ENCODE measurements around the gene PTGES2. TPM values are rescaled to one million over a fixed set of nuclear protein-coding genes. Genes with fewer than 3 reads are reported as not detected.
A peak's percentile ranks its signal among the peaks of the same experiment; 100 is the strongest.

The PTGES2 gene
- total and polyA plus RNA-seq, 9 of the 15 experiments (the other 6 are each of a cell fraction or from before 2014, with no cell fraction given) = 2.4 to 196 (median 90.1) TPM

DNA sequence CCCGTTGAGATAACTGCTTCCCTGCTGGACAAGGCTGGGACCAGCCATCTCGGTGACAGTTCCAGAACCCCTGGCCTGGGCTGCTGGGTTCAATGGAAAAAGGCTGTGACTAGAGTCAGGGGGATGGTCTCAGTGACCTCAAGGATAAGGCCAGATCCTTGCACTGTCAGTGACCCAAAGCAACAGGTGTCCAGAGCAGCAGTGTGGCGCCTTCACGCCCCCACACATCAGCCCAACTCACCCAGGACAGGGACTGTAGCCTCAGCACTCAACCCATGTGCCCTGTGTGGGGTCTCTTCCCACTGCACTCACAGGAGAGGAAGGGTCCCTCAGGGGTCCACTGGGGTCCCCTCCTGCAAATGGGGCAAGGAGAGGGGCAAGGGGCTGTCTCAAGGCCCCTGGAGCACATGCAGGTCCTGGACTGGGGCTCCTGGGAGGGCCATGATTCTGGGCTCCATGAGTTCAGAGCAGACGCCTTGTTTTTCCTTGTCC, 21.0 kb upstream of the PTGES2 start:
- no TSS peak for BruUV-seq (replicated peaks)
- TF ChIP-seq EGR1 (conservative IDR thresholded peaks at IDR 0.05) (peak; percentile 78), ZNF785 (CRISPR knock-in tag; IDR thresholded peaks at IDR 0.05) (no peak), CTBP1 (IDR thresholded peaks at IDR 0.05; ENCODE audit: borderline replicate concordance) (0 out of 2 replicates have a peak, but pooled peaks have one; percentile 4), ZBTB7A (IDR thresholded peaks at IDR 0.05; ENCODE audit: borderline replicate concordance, control insufficient read depth, low read depth, low read length) (peak; percentile 58; the same call in 1 of the 2 replicates)
- H3K9me3 ChIP-seq (replicated peaks; ENCODE audit: control insufficient read depth, insufficient read depth, low read depth, low read length) = no peaks in the 10 kb centered on the region
- intact Hi-C loops (cut with micrococcal nuclease) (no loop called here), in situ Hi-C loops (cut with MboI) (no loop called here)
- H3K9ac ChIP-seq (ENCODE audit: insufficient read depth in 1 of 2, low read depth in 2 of 2, low read length in 2 of 2) = peak overlapping the region; percentile 9 to 63; a peak in 2 of 4 replicates
- H4K20me1 ChIP-seq (replicated peaks; ENCODE audit: control insufficient read depth, insufficient read depth, low read length) = no peaks in the 10 kb centered on the region
- 67% methylated on average over 5 of the region's 5 CpGs for WGBS (ENCODE audit: insufficient coverage, low coverage, missing lambda C conversion rate)
- FAIRE-seq (no peak), ATAC-seq (no peak), DNase-seq (ENCODE audit: extremely low read depth in 1 of 4, low spot score in 3 of 4) (peak; percentile 30 to 60 (median 42))
- peaks cover 8% of the 10 kb centered on the region for H3K9me1 ChIP-seq (ENCODE audit: control insufficient read depth, insufficient read depth, low read length)
- H3K4me2 ChIP-seq (ENCODE audit: insufficient read depth, low read length) = no peak overlapping the region
- ChIA-PET POLR2A (interaction anchor here (0.6 to 1.1 kb wide), 2 partner anchors 8 to 11 kb away, joined by 3 read pairs; partner anchors contain the start of gene BBLN), CTCF (ENCODE audit: low intra/inter-chr PET ratio) (no interaction called here)
- no peaks in the 10 kb centered on the region for H3K79me2 ChIP-seq (ENCODE audit: control insufficient read depth, insufficient read depth, low read length)
- no peak overlapping the region for H3K27ac ChIP-seq (ENCODE audit: extremely low read depth, low read depth, low read length)
- no peak overlapping the region; the same call in 1 of the 2 replicates for H2AFZ ChIP-seq (ENCODE audit: low read depth, low read length)
- peaks cover 25 to 78% of the 10 kb centered on the region in 2 experiments for H3K4me1 ChIP-seq (replicated peaks in 1 of 2; ENCODE audit: control insufficient read depth in 2 of 2, insufficient read depth in 2 of 2, low read length in 2 of 2)
- no peak overlapping the region for H3K4me3 ChIP-seq
- no peaks in the 10 kb centered on the region for H3K36me3 ChIP-seq (ENCODE audit: control insufficient read depth, insufficient read depth, low read length)
- no peaks in the 10 kb centered on the region for H3K27me3 ChIP-seq (ENCODE audit: control insufficient read depth in 2 of 2, insufficient read depth in 2 of 2, low read length in 2 of 2)

DNA sequence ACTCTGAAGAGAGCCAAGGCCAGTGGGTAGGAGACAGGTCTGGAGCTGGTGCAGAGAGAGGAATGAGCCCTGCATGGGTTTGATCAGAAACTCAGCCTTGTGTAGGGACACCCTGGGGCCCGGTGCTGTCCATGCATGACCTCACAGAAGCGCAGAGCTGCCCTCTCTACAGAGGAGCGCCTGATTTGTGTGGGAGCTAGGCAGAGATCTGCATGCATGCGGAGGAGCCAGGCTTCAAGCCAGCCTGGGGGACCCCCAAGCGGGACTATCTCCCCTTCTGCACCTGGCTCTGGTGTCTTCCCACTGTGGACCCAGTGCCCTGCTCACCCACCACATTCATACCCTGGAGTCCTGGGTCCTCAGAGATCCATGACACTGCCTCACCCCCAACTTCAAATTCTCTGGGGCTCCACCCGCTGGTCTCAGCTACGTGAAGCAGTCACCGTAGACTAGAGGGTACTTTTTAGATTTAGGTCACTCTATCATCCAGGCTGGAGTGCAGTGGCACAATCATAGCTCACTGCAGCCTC, 19.1 kb upstream of the PTGES2 start:
- H3K27ac ChIP-seq (ENCODE audit: extremely low read depth, low read depth, low read length) = no peak overlapping the region
- H3K4me1 ChIP-seq (replicated peaks in 1 of 2; ENCODE audit: control insufficient read depth in 2 of 2, insufficient read depth in 2 of 2, low read length in 2 of 2) = peaks cover 31 to 69% of the 10 kb centered on the region in 2 experiments
- H3K9me1 ChIP-seq (ENCODE audit: control insufficient read depth, insufficient read depth, low read length) = peaks cover 8% of the 10 kb centered on the region
- intact Hi-C loops (cut with micrococcal nuclease) = no loop called here
- in situ Hi-C loops (cut with MboI) = no loop called here
- H3K9me3 ChIP-seq (replicated peaks; ENCODE audit: control insufficient read depth, insufficient read depth, low read depth, low read length) = no peaks in the 10 kb centered on the region
- CTCF ChIA-PET (ENCODE audit: low intra/inter-chr PET ratio) = no interaction called here
- no peak overlapping the region for H3K4me2 ChIP-seq (ENCODE audit: insufficient read depth, low read length)
- POLR2A ChIA-PET = interaction anchor here (0.6 to 0.8 kb wide), 4 partner anchors 11 to 192 kb away, joined by 3 to 6 read pairs (median 3); partner anchors contain the start of gene BBLN
- peak overlapping the region in 1 of 2 experiments; percentile 53; a peak in 1 of 4 replicates for H3K9ac ChIP-seq (ENCODE audit: insufficient read depth in 1 of 2, low read depth in 2 of 2, low read length in 2 of 2)
- no peak overlapping the region for H3K4me3 ChIP-seq
- H3K79me2 ChIP-seq (ENCODE audit: control insufficient read depth, insufficient read depth, low read length) = no peaks in the 10 kb centered on the region
- no peak overlapping the region for H2AFZ ChIP-seq (ENCODE audit: low read depth, low read length)
- no peaks in the 10 kb centered on the region for H4K20me1 ChIP-seq (replicated peaks; ENCODE audit: control insufficient read depth, insufficient read depth, low read length)
- BruUV-seq (replicated peaks) = no TSS peak
- peak in 2 of 4 experiments; percentile 15 to 21 for DNase-seq (ENCODE audit: extremely low read depth in 1 of 4, low spot score in 3 of 4)
- no peak for ATAC-seq
- no peak for FAIRE-seq
- 44% methylated on average over 8 of the region's 8 CpGs for WGBS (ENCODE audit: insufficient coverage, low coverage, missing lambda C conversion rate)
- H3K36me3 ChIP-seq (ENCODE audit: control insufficient read depth, insufficient read depth, low read length) = no peaks in the 10 kb centered on the region
- no peaks in the 10 kb centered on the region for H3K27me3 ChIP-seq (ENCODE audit: control insufficient read depth in 2 of 2, insufficient read depth in 2 of 2, low read length in 2 of 2)
- TF ChIP-seq CAMTA2 (CRISPR knock-in tag; conservative IDR thresholded peaks at IDR 0.05) (no peak), NFE2L1 (tag; IDR thresholded peaks at IDR 0.05; ENCODE audit: borderline replicate concordance, low read depth) (no peak)
- TF ChIP-seq, protein P1, sequence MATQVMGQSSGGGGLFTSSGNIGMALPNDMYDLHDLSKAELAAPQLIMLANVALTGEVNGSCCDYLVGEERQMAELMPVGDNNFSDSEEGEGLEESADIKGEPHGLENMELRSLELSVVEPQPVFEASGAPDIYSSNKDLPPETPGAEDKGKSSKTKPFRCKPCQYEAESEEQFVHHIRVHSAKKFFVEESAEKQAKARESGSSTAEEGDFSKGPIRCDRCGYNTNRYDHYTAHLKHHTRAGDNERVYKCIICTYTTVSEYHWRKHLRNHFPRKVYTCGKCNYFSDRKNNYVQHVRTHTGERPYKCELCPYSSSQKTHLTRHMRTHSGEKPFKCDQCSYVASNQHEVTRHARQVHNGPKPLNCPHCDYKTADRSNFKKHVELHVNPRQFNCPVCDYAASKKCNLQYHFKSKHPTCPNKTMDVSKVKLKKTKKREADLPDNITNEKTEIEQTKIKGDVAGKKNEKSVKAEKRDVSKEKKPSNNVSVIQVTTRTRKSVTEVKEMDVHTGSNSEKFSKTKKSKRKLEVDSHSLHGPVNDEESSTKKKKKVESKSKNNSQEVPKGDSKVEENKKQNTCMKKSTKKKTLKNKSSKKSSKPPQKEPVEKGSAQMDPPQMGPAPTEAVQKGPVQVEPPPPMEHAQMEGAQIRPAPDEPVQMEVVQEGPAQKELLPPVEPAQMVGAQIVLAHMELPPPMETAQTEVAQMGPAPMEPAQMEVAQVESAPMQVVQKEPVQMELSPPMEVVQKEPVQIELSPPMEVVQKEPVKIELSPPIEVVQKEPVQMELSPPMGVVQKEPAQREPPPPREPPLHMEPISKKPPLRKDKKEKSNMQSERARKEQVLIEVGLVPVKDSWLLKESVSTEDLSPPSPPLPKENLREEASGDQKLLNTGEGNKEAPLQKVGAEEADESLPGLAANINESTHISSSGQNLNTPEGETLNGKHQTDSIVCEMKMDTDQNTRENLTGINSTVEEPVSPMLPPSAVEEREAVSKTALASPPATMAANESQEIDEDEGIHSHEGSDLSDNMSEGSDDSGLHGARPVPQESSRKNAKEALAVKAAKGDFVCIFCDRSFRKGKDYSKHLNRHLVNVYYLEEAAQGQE (IDR thresholded peaks at IDR 0.05; ENCODE audit: borderline replicate concordance) = no peak
- TF ChIP-seq, protein P1 (CRISPR knock-in tag; IDR thresholded peaks at IDR 0.05; ENCODE audit: low read depth) = no peak
